ENCODE data around the gene FEM1A.
A peak's percentile ranks its signal among the peaks of the same experiment; 100 is the strongest.
"Not testable (repeated sequence)": the region's sequence is repeated elsewhere in the genome, so short reads cannot be mapped to it uniquely, and the experiment has no call there.

The FEM1A gene, protein sequence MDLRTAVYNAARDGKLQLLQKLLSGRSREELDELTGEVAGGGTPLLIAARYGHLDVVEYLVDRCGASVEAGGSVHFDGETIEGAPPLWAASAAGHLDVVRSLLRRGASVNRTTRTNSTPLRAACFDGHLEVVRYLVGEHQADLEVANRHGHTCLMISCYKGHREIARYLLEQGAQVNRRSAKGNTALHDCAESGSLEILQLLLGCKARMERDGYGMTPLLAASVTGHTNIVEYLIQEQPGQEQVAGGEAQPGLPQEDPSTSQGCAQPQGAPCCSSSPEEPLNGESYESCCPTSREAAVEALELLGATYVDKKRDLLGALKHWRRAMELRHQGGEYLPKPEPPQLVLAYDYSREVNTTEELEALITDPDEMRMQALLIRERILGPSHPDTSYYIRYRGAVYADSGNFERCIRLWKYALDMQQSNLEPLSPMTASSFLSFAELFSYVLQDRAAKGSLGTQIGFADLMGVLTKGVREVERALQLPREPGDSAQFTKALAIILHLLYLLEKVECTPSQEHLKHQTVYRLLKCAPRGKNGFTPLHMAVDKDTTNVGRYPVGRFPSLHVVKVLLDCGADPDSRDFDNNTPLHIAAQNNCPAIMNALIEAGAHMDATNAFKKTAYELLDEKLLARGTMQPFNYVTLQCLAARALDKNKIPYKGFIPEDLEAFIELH

DNA sequence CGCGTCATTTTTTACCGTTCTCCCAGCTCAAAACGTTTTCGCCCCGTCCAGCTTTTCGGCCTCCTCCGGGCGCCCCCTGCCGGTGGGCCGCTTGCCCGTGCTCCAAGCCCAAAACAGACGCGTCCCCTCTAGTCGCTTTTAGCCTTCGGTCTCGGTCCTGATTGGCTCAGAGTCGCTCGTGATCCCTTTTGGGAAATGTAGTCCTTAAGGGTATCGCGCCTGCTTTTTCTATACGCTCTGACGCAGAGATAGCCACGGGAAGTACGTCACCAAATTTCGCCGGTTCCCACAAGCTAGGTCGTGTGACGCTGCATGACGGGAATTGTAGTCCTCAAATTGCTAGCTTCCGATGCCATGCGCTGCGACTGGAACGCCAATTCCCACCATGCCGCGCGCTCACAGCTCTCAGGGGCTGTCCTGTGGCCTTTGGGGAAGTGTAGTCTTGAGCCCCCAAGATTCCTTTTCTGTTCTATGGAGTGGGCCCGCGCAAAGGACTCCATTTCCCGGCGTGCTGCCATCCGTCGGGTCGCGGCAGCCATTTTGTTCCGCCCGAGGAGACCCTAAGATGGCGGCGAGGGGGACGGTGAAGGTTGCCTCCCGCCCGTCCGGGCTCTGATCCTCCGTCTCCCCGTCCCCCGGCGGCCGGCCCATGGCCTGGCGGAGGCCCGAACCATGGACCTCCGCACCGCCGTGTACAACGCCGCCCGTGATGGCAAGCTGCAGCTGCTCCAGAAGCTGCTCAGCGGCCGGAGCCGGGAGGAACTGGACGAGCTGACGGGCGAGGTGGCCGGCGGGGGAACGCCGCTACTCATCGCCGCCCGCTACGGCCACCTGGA, at the start of gene FEM1A:
FEM1A (plus strand) TSS at position 552 of the 836 bp plus-strand sequence; CDS start at position 673, 121 bp downstream.
- peak; percentile 100 for DNase-seq

DNA sequence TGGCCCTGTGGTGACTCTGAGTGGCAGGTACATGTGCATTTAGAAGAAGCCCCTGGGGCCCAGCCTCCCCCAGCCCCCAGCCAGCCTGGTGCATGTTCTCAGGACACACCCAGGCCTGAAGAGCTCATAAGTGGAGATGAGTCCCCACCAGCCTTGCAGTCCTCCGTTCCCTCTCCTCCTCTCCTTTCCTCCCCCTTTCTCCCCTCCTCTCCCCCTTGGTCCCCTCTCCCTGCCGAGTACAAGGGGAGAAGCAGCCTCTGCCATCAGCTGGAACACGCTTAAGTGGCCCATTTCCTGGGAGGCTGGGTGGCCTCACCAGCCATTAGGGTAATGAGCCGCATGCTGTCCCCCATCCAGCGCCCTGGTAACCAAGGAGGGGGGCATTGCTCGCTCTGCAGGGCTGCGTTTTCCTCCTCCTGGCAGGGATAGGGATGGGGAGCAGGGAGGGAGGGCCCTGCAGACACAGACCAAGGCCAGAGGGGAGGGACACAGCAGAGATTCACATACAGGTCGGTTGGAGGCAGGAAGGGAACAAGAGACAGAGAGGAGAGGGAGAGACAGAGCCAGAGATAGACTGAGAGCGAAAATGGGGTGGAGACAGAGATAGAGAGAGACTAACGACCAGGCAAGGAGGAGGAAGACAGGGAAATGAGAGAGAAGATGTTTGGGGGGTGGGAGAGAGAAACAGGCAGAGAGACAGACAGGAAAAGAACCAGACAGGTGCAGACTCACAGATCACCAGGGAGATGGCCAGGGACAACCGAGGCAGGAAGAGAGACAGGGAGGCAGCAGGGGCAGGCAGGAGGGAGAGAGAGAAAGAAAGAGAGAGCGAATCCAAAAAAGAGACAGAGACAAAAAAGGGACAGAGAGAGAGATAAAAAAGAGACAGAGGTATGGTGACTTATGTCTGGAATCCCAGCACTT, 48.5 kb upstream of the FEM1A start:
- peak; percentile 94 for DNase-seq

DNA sequence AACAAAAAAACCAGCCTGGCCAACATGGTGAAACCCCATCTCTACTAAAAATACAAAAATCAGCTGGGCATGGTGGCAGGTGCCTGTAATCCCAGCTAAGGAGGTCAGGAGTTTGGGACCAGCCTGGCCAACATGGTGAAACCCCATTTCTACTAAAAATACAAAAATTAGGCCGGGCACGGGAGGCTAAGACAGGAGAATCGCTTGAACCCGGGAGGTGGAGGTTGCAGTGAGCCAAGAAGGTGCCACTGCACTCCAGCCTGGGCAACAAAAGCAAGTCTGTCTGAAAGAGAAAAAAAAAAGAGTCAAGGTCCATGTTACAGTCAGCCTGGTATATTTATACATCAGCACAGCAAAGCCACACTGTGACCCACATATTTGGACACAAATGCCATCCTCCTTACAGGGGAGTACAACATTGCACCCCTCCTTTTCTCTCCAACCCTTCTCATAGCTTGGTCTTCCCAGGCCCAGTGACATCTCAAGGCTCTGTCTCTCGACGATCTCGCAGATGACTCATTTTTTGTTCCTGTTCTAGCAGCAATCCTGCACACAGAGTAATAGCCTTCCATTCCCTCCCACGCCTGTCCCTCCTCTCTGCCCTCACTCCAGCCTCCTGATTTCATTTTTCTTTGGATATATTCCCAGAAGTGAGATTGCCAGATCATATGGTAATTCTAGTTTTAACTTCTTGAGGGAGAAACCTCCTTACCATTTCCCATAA, 46.9 kb upstream of the FEM1A start:
- no peak for DNase-seq

DNA sequence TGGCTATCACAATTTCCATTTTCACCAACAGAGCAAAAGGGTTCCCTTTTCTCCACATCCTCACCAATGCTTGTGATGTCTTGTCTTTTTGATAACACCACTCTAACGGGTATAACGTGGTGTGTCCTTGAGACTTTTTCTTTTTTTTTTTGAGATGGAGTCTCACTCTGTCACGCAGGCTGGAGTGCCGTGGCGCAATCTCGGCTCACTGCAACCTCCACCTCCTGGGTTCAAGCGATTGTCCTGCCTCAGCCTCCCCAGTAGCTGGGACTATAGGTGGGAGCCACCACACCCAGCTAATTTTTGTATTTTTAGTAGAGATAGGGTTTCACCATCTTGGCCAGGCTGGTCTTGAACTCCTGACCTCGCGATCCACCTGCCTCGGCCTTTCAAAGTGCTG, 46.4 kb upstream of the FEM1A start:
- not testable (repeated sequence) for DNase-seq

DNA sequence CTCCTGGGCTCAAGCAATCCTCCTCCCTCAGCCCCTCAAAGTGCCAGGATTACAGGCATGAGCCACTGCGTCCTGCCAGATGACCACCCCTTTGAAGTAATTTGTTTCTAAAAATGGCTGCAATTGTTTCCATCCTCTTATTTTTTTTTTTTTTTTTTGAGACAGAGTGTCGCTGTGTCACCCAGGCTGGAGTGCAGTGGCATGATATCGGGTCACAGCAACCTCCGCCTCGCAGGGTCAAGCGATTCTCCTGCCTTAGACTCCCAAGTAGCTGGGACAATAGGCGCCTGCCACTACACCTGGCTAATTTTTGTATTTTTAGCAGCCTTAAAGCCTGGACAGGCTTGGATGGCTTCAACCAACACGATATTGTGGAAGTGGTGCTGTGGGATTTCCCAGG, 45.5 kb upstream of the FEM1A start:
- no peak for DNase-seq

DNA sequence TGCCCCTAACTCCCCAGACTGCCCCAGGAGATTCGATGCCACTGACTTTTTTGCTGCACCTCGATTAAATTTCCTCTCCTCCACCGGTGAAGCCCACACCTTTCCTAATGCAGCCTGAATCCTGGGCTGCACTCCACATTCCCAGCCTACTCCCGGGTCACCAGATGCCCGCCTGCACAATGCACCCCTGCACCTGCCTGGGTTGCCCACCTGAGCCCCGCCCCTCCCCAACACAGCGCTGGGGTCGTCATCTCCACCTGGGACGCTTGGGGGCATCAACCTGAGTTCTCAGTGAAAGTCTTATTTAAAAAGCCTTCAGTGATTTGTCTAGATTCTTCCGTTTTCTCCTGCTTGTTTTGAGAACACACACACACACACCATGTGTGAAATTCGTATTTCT, 43.3 kb upstream of the FEM1A start:
- DNase-seq: no peak

DNA sequence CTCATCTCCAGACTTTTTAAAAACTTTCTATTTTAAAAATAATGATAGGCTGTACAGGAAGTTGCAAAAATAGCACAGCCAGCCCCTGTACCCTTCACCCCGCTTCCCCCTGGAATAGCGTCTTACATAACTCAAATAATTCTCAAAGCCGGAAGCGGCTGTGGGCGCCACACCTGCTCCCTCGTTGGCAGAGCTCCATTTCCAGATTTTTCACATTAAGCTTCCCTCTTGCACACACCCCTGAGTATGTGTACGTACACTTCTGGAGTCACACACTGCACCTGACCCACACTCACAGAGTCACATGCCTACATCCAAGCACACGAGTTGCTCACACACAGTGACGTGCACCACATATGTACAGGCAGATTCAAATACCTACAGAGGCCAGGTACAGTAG, 42.9 kb upstream of the FEM1A start:
- DNase-seq: peak; percentile 38

DNA sequence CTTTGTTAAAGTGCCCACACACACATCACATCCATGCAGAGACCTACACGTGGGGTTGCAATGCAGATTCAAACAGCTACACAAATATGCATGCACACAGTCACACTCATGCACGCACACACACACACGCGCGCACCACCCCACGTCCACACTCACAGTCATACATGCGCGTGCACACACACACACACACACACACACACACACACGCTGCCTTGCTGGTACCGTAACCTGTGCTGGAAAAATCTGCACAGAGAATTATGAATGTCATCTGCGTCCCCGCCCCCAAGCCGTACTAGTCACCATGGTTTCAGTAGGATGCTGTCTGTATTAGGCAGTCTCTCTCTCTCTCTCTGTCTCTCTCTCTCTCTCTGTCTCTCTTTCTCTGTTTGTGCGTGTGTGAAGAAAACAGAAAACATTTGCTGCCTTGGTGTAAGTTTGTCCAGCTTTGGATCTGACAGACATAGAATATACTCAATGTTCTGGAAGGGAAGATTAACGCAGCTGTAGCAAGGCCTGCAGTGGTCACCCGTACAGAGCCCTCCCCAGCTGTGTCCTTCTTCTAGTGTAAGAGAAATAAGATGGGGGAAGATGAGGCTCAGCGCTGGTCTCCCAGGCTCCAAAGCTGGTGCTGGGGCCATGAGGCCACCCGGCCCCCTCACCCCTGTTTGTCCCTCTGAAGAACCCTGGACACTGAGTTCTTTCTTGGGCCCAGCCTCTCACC, 41.5 kb upstream of the FEM1A start:
- no peak for DNase-seq

DNA sequence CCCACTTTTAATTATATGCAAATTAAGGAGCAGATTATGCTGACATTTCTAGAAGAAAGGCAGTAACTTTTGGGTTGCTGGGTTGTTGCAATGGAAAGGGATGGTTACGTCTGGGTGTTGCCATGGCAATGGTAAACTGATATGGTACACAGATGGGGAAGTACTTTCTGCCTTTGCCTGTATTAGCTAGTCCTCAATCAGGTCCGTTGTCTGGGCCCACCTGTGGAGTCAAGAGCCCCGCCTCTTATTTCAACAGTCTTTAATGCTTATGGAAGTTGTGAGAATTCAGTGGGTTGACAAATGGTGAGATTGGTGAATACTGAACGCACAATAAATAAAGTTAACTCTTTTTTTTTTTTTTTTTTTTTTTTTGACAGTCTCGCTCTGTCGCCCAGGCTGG, 37.3 kb upstream of the FEM1A start:
- DNase-seq: no peak

DNA sequence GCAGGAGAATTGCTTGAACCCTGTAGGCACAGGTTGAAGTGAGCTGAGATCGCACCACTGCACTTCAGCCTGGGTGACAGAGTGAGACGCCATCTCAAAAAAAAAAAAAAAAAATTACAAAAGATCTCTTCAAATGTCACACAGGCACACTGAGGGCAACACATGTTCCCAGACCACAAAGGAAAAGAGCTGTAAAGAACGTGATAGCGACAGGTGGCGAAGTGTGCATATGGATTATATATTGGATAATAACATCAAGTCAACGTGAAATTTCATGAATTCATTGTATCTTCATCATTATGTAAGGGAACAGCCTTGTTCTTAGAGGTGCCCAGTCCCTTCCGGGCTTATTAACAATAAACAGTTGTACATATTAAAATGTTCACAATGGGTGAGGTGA, 36.1 kb upstream of the FEM1A start:
- no peak for DNase-seq

DNA sequence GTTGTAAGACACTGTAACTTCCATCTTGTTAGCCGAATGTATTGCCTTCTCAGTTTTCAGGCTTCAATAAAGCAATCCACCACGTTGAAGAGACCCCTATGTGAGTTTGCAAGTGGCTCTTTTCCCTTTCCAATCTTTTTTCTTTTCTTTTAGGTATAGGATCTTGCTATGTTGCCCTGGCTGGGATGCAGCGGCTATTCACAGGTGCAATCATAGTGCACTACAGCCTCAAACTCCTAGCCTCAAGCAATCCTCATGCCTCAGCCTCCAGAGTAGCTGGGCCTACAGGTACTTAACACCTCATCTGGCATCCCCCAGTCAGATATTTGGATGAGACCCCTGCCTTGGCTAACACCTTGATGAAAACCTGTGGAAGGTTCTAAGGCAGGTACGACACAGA, 33.5 kb upstream of the FEM1A start:
- DNase-seq: no peak

DNA sequence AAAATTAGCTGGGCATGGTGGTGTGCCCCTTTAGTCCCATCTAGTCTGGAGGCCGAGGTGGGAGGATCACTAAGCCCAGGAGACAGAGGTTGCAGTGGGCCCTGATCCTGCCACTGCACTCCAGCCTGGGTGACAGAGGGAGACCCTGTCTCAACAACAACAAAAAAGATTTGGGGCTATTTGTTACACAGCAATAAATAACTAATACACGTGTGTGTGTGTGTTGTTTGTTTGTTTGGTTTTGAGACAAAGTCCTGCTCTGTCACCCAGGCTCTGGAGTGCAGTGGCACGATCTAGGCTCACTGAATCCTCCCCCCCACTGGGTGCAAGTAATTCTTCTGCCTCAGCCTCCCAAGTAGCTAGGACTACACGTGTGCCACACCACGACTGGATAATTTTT, 32.9 kb upstream of the FEM1A start:
- DNase-seq: no peak

DNA sequence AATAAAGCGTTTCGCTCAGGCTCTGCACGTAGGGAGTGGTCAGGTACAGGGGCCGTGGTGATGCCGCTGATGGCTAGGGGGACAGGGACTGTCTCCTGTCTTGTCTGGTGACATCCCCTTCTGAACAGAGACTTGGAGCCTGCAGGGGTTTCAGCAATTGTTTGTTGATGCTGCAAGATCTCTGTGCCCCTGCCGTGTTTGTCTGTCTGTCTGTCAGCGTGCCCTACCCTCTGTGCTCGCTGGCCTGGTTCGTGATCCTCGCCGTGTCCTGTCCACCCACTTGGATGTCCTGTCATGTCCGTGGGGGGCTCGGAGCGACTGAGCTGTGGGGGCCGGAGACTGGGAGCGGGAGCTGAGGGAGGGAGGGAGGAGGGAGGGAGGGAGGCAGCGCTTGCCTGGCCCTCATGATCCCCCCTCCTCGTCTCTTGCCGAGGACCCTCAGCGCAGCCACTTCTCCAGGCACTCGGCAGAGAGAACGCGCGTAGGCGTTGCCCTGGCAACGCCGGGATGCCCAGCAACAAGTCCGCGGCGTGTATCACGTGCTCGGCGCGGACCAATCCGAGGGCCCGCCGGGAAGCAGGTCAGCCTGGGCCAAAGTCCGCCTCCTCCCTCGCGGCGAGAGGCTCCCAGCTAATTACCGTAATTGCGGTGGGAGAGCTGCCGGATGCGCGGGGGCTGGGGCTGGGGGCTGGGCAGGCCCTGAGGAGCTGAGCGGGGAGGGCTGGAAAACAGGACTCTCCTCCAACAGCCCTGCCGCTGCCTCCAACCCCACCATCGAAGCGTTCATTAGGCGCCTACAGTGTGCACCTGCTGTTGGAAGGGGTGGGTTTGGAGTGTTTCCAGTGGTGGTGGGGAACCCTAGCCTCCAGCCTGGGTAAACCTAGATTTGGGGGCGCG, 31.9 kb upstream of the FEM1A start:
- DNase-seq: peak; percentile 96

DNA sequence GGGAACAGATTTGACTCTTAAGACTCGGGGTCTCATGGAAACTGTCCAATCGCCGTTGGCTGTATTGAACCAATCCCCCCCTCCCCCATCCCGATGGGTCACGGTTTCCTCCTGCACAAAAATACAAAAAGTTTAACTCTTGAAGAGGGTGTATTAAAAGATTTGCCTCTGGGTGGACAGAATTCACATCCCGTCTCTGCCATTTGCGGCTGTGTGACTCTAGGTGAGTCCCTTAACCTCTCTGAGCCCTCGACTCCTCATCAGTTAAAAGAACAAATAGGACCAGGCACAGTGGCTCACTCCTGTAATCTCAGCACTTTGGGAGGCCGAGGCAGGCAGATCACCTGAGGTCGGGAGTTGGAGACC, 31.3 kb upstream of the FEM1A start:
- DNase-seq: no peak

DNA sequence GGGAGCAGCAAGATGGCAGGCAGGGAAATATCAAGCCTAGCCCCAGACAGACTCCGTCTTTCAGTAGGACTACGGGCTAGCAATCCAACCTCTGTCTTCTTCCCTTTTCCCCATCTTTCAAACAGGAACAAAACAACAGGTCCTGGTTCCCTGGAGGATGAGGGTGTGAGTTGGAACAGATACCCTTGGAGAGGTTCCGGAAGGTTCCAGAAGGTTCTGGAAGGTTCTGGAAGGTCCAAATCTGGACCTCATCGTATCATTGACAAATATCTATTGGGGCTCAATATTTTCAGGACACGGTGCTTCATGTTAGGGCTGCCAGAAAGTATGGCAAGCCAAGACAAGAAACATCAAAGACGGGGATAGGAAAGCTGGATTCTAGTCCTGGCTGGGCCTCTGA, 28.5 kb upstream of the FEM1A start:
- no peak for DNase-seq

DNA sequence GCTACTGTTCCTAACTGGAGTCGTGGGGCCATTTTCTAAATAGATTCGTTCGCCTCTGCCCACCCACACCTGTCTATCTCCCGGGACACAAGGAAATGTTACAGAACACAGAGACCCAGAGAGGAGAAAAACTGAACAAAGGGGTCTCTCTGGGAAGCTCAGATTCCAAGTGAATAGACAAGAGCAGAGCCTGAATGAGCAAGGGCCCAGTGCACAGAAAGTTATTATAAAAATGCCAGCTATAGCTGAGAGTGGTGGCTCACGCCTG, 27.2 kb upstream of the FEM1A start:
- no peak for DNase-seq

DNA sequence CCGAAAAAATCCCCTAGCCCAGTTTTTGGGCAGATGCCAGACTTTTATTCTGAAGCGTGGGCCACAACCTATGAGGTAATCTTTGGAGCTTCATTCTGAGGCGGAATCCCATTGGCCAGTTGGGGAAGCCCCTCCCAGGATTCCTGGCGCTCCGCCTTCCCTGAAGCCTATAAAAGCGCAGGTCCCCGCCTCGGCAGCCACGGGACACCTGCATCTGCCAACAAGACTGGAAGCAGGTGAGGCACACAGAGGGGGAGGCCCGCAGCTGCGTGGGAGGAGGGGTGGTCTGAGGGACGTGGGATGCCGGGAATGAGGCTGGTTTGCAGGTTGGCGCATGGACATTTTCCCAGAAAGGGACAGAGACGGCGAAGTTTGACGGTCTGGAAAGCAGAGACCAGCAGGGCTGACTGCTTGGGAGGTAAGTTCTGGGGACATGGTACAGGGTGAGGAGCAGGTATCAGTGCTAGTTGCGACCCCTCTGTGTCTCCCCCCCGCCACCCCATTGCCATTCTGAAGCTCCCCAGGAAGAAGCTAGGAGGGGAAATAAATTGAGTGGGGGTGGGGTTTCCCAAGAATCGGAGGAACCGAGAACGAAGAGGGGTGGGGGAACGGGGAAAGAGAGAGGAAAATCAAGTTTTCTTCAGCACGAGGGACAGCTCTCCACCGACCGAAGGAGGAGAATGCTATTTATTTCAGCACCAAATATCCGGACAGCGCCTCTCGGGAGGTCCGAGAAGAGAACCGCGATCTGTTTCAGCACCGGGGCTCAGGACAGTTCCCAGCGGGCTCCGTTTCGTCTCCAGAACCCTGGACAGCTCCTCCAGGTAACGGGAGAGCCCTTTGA, 22.4 kb upstream of the FEM1A start:
- DNase-seq: peak; percentile 96

DNA sequence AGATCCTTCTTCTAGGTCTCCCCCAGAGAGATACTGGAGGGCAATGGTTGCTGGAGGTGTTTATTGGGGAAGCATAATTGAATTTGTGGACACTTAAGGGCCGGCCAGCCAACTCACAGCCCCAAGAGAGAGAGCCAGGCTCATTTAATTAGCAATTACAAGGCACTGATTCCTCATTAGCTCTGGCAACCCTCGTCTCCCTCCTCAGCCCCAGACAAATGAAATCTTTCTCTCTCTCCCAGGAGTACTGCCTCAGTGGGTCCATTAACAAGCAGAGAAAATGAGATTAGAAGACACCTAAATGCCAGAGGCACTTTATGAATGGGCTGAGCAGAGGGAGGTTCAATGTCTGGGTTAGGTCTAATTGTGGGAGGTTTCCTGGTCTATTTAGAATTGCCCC, 19.0 kb upstream of the FEM1A start:
- no peak for DNase-seq

DNA sequence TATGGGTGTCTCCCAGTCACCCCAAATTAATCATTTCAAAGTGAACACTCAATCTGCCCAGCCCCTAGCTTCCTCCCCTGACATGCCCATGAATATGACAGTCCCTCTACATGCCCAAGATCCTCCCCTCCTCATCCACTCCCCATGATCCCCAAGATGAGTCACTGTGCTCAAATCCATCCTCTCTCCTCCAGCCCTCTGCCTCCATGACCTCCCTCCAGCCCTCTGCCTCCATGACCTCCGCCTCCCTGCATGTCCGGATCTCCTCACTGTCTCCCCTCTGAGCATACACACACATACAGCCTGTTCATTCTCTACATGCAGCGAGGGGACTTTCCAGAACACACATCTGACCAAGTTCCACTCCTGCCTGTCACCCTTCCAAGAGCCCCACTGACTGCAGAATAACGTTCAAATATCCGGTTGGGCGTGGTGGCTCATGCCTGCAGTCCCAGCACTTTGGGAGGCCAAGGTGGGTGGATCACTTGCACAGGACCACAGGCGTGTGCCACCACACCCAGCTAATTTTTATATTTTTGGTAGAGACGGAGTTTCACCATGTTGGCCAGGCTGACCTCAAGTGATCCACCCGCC, 18.4 kb upstream of the FEM1A start:
- no peak for DNase-seq

All from COR-L47 (cell line).